H1 (cell line): ENCODE results near the gene PRKAB1. TPM values are rescaled to one million over a fixed set of nuclear protein-coding genes. Genes with fewer than 3 reads are reported as not detected.
"Not testable (repeated sequence)": the region's sequence is repeated elsewhere in the genome, so short reads cannot be mapped to it uniquely, and the experiment has no call there.

Source experiments
- CTCF ChIA-PET: fragments of 300-600 bp; sonication (Branson Sonifier 250); formaldehyde crosslinking; loops from one replicate; lab custom pipeline; 2021; ENCODE audit not compliant: partially characterized antibody; lab: Charles Lee
- POLR2A ChIA-PET: fragments of 300-600 bp; sonication (Branson Sonifier 250); formaldehyde crosslinking; loops from one replicate; lab custom pipeline; 2021; ENCODE audit warnings: inconsistent platforms; ENCODE audit not compliant: partially characterized antibody; lab: Charles Lee
- DNase-seq, 2 experiments: peaks; one replicate each; pipeline versions ENCODE4 v3.0.0 to v3.0.0-alpha.2; 2010 to 2022; ENCODE audit warnings: low spot score in 2 of 2, low read depth in 1 of 2, mixed read lengths in 1 of 2
- FAIRE-seq: peaks from 2 replicates; lab custom pipeline; 2011; peaks lifted over from hg19 to GRCh38; lab: Jason Lieb, UNC
- H2AFZ ChIP-seq: 2 replicates; pipeline ENCODE4 v1.8.1; 2012; ENCODE audit warnings: low read length, inconsistent platforms
- H2AK5ac ChIP-seq: 2 replicates; pipeline ENCODE4 v1.6.1; 2013; ENCODE audit warnings: low read depth, low read length
- H2BK120ac ChIP-seq: replicated peaks from 2 replicates; pipeline ENCODE3; 2013; ENCODE audit warnings: low read depth, low read length, inconsistent platforms
- H2BK12ac ChIP-seq: 2 replicates; pipeline ENCODE4 v1.6.1; 2013; ENCODE audit warnings: low read depth, low read length
- H2BK15ac ChIP-seq: 2 replicates; pipeline ENCODE4 v1.6.1; 2013; ENCODE audit warnings: low read length
- H2BK20ac ChIP-seq: 2 replicates; pipeline ENCODE4 v1.6.1; 2013; ENCODE audit warnings: low read length
- H2BK5ac ChIP-seq: 2 replicates; pipeline ENCODE4 v1.6.1; 2013; ENCODE audit warnings: low read depth, low read length
- H3K14ac ChIP-seq: 2 replicates; pipeline ENCODE4 v1.6.1; 2013; ENCODE audit warnings: inconsistent platforms; ENCODE audit not compliant: insufficient read length
- H3K18ac ChIP-seq: 2 replicates; pipeline ENCODE4 v1.6.1; 2013; ENCODE audit warnings: low read length; ENCODE audit errors: extremely low read depth
- H3K23ac ChIP-seq: 2 replicates; pipeline ENCODE4 v1.6.1; 2013; ENCODE audit warnings: inconsistent platforms; ENCODE audit not compliant: insufficient read length
- H3K23me2 ChIP-seq: 2 replicates; pipeline ENCODE4 v1.6.1; 2013; ENCODE audit warnings: low read depth, low read length
- H3K27ac ChIP-seq: 2 replicates; pipeline ENCODE4 v1.6.1; 2011; ENCODE audit warnings: low read depth, low read length, inconsistent platforms
- H3K27me3 ChIP-seq, 4 experiments: replicated peaks in 1 of 4; 1 replicate in 1 of 4; 2 replicates in 3 of 4; pipeline versions ENCODE4 v1.6.1 to v1.8.1; 2011 to 2013; ENCODE audit warnings: low read length in 3 of 4, mild to moderate bottlenecking in 3 of 4, inconsistent platforms in 2 of 4, mixed read lengths in 2 of 4, moderate library complexity in 1 of 4; ENCODE audit not compliant: control insufficient read depth in 3 of 4, insufficient read depth in 3 of 4; ENCODE audit errors: extremely low read depth in 1 of 4
- H3K36me3 ChIP-seq, 4 experiments: 2 replicates each; pipeline versions ENCODE4 v1.6.1 to v1.8.1; 2011 to 2013; ENCODE audit warnings: mild to moderate bottlenecking in 4 of 4, low read length in 3 of 4, moderate library complexity in 2 of 4, control low read depth in 1 of 4, inconsistent platforms in 1 of 4; ENCODE audit not compliant: insufficient read depth in 4 of 4, control insufficient read depth in 2 of 4
- H3K4ac ChIP-seq: replicated peaks from 2 replicates; pipeline ENCODE3; 2013; ENCODE audit warnings: low read length, low read depth, mixed read lengths, inconsistent platforms; ENCODE audit not compliant: insufficient read length
- H3K4me1 ChIP-seq, 4 experiments: replicated peaks in 1 of 4; 1 replicate in 1 of 4; 2 replicates in 3 of 4; pipeline versions ENCODE4 v1.6.1 to v1.8.1; 2011 to 2013; ENCODE audit warnings: low read length in 3 of 4, inconsistent platforms in 2 of 4, mixed read lengths in 1 of 4; ENCODE audit not compliant: insufficient read depth in 4 of 4, control insufficient read depth in 3 of 4
- H3K4me2 ChIP-seq, 2 experiments: 2 replicates each; pipeline versions ENCODE4 v1.6.1 to v1.8.1; 2011 to 2013; ENCODE audit warnings: low read depth in 2 of 2, low read length in 2 of 2, control low read depth in 1 of 2, inconsistent platforms in 1 of 2, mild to moderate bottlenecking in 1 of 2; ENCODE audit not compliant: insufficient read depth in 1 of 2
- H3K4me3 ChIP-seq, 4 experiments: fragments of 200-600, 300-600 bp in 1 of 4; sonication (generic), shearing (Covaris generic), sonication (Bioruptor Twin) in 1 of 4; 2 replicates each; pipeline versions ENCODE4 v1.5.1 to v1.8.1; 2011 to 2016; ENCODE audit warnings: low read length in 4 of 4, low read depth in 3 of 4, control low read depth in 2 of 4, inconsistent platforms in 2 of 4, mild to moderate bottlenecking in 2 of 4, mixed read lengths in 1 of 4, moderate library complexity in 1 of 4; ENCODE audit not compliant: insufficient read depth in 2 of 4; ENCODE audit errors: extremely low read depth in 1 of 4
- H3K56ac ChIP-seq: replicated peaks from 2 replicates; pipeline ENCODE3; 2013; ENCODE audit warnings: low read depth, mild to moderate bottlenecking, mixed read lengths, low read length, inconsistent platforms; ENCODE audit not compliant: insufficient read length
- H3K79me1 ChIP-seq: 2 replicates; pipeline ENCODE4 v1.6.1; 2013; ENCODE audit warnings: low read depth, low read length, control low read depth
- H3K79me2 ChIP-seq, 2 experiments: 2 replicates each; pipeline versions ENCODE4 v1.6.1 to v1.8.1; 2012 to 2013; ENCODE audit warnings: low read length in 2 of 2, mild to moderate bottlenecking in 2 of 2, inconsistent platforms in 1 of 2; ENCODE audit not compliant: insufficient read depth in 2 of 2, control insufficient read depth in 1 of 2
- H3K9ac ChIP-seq, 4 experiments: replicated peaks in 1 of 4; 1 replicate in 1 of 4; 2 replicates in 3 of 4; pipeline versions ENCODE4 v1.6.1 to v1.8.1; 2011 to 2013; ENCODE audit warnings: low read depth in 3 of 4, low read length in 3 of 4, control low read depth in 2 of 4, mild to moderate bottlenecking in 2 of 4, moderate library complexity in 2 of 4, inconsistent platforms in 1 of 4; ENCODE audit errors: extremely low read depth in 1 of 4
- H3K9me3 ChIP-seq, 2 experiments: 2 replicates each; pipeline versions ENCODE4 v1.6.1 to v1.8.1; 2012 to 2013; ENCODE audit warnings: mild to moderate bottlenecking in 2 of 2, moderate library complexity in 2 of 2, control low read depth in 1 of 2, inconsistent platforms in 1 of 2, low read depth in 1 of 2, low read length in 1 of 2, mixed read lengths in 1 of 2; ENCODE audit not compliant: insufficient read depth in 2 of 2
- H4K20me1 ChIP-seq, 2 experiments: replicated peaks in 1 of 2; 2 replicates each; pipeline versions ENCODE3 to v1.8.1; 2011 to 2013; ENCODE audit warnings: inconsistent platforms in 2 of 2, low read length in 2 of 2, mild to moderate bottlenecking in 1 of 2; ENCODE audit not compliant: insufficient read depth in 2 of 2, control insufficient read depth in 1 of 2
- H4K5ac ChIP-seq: 2 replicates; pipeline ENCODE4 v1.6.1; 2013; ENCODE audit warnings: low read length, low read depth, mixed read lengths, inconsistent platforms; ENCODE audit not compliant: insufficient read length
- H4K8ac ChIP-seq: 2 replicates; pipeline ENCODE4 v1.8.0; 2013; ENCODE audit warnings: mild to moderate bottlenecking, moderate library complexity, low read length, inconsistent platforms; ENCODE audit not compliant: insufficient read depth; ENCODE audit errors: extremely low read depth
- H4K91ac ChIP-seq: replicated peaks from 2 replicates; pipeline ENCODE3; 2013; ENCODE audit warnings: low read length, mixed read lengths, inconsistent platforms; ENCODE audit not compliant: insufficient read length
- WGBS, 2 experiments: shearing (Covaris generic) in 1 of 2; methylation state at CpG; one replicate each; pipeline versions ENCODE4 v1.1.6 to v1.1.7; 2013 to 2015; ENCODE audit warnings: low lambda C conversion rate in 2 of 2, mixed read lengths in 2 of 2, inconsistent platforms in 1 of 2, low coverage in 1 of 2, missing lambda C conversion rate in 1 of 2; ENCODE audit not compliant: insufficient replicate concordance in 2 of 2, insufficient coverage in 1 of 2, insufficient read length in 1 of 2; ENCODE audit errors: extremely low coverage in 1 of 2, missing lambda C conversion rate in 1 of 2; 5-methylcytosine and 5-hydroxymethylcytosine counted together
- polyA plus RNA-seq, 7 experiments: library from polyadenylated mRNA; depleted of rRNA in 3 of 7; stranded (reverse) in 5 of 7; unstranded in 2 of 7; fragments of >200 nt in 5 of 7; fragments of 200-250 nt in 2 of 7; gene quantifications; 1 replicate in 5 of 7; 2 replicates in 1 of 7; 4 replicates in 1 of 7; pipeline versions ENCODE4 v1.2.1 to v1.2.3, GENCODE V29; 2011 to 2013; ENCODE audit warnings: missing spikeins in 2 of 7, mixed read lengths in 2 of 7
- total RNA-seq: library from RNA; stranded (reverse); fragmentation: NEBNext Ultra II Directional; extraction: Animal tissue kit (Norgen Biotek cat#: 25700); gene quantifications from 2 replicates; pipeline ENCODE4 v1.2.1, GENCODE V29; 2021

The PRKAB1 gene
- total and polyA plus RNA-seq, 2 of the 8 experiments (the other 6 are each of a cell fraction or from before 2014, with no cell fraction given) = 24.0 to 32.1 TPM

- DNase-seq, H3K23me2 ChIP-seq, H2AFZ ChIP-seq, H2BK15ac ChIP-seq, H3K4ac ChIP-seq, H3K79me2 ChIP-seq, H4K20me1 ChIP-seq, H3K9ac ChIP-seq, H2BK5ac ChIP-seq, H3K18ac ChIP-seq, H3K56ac ChIP-seq, H3K27me3 ChIP-seq, H3K9me3 ChIP-seq, H4K5ac ChIP-seq, H3K4me2 ChIP-seq, H4K8ac ChIP-seq, H3K4me1 ChIP-seq, H3K79me1 ChIP-seq, H3K36me3 ChIP-seq, H4K91ac ChIP-seq, H2AK5ac ChIP-seq, FAIRE-seq, H3K23ac ChIP-seq, H3K4me3 ChIP-seq, H2BK12ac ChIP-seq, H3K27ac ChIP-seq, H2BK120ac ChIP-seq, H2BK20ac ChIP-seq, H3K14ac ChIP-seq: not testable (repeated sequence)
- 92% methylated on average over 6 of the region's 6 CpGs; no CpG with 5 or more reads in 1 of the 2 experiments for WGBS, 2 experiments
- POLR2A ChIA-PET = interaction anchor here (2.6 kb wide), 1 partner anchor 10 kb away, joined by 7 read pairs; the partner anchor contains the start of gene PRKAB1
- CTCF ChIA-PET = interaction anchor here (0.6 to 2.6 kb wide), 11 partner anchors 9 to 267 kb away, joined by 3 to 19 read pairs (median 4); partner anchors contain the start of gene PRKAB1
Observed at GRCh38 chr12:119658166-119658565, 9.8 kb upstream of the PRKAB1 start.
